Subcutaneous abdominal adipose tissue (tissue), 5 donors: ENCODE data around the gene TGFBRAP1.

ENCODE experiments used
- H3K27ac ChIP-seq: one replicate; pipeline ENCODE4 v1.7.0; 2013; ENCODE audit warnings: low read depth, mild to moderate bottlenecking, inconsistent platforms, low read length, moderate library complexity
- H3K27me3 ChIP-seq, 5 donors: one replicate each; pipeline ENCODE4 v1.7.0; 2013; ENCODE audit warnings: low read length in 5 of 5, inconsistent platforms in 1 of 5; ENCODE audit not compliant: control insufficient read depth in 5 of 5, insufficient read depth in 4 of 5
- H3K36me3 ChIP-seq, 5 donors: one replicate each; pipeline ENCODE4 v1.7.0; 2013; ENCODE audit warnings: low read length in 5 of 5; ENCODE audit not compliant: control insufficient read depth in 5 of 5, insufficient read depth in 5 of 5
- H3K4me1 ChIP-seq, 5 donors: one replicate each; pipeline ENCODE4 v1.7.0; 2013; ENCODE audit warnings: low read length in 5 of 5, mild to moderate bottlenecking in 3 of 5, moderate library complexity in 1 of 5; ENCODE audit not compliant: control insufficient read depth in 5 of 5, insufficient read depth in 5 of 5
- H3K4me3 ChIP-seq, 5 donors: one replicate each; pipeline ENCODE4 v1.7.0; 2013; ENCODE audit warnings: low read length in 5 of 5, low read depth in 1 of 5
- H3K9ac ChIP-seq, 5 donors: one replicate each; pipeline ENCODE4 v1.7.0; 2013; ENCODE audit warnings: low read length in 5 of 5, mild to moderate bottlenecking in 4 of 5, moderate library complexity in 3 of 5
- H3K9me3 ChIP-seq, 5 donors: one replicate each; pipeline ENCODE4 v1.7.0; 2013; ENCODE audit warnings: low read length in 5 of 5; ENCODE audit not compliant: control insufficient read depth in 5 of 5
- donor health status: healthy.
- donor health status: healthy.
- donor health status: healthy.
- donor health status: healthy.
- donor health status: healthy.

Gene TGFBRAP1

GRCh38 chr2:105248316-105249070, 81.0 kb downstream of the TGFBRAP1 start:
- Histone ChIP-seq H3K9me3 (no peaks in the 10 kb centered on the region), H3K27me3 (no peaks in the 10 kb centered on the region), H3K9ac (no peak overlapping the region), H3K27ac (no peak overlapping the region), H3K4me1 (peaks cover 0 to 6% (median 5%) of the 10 kb centered on the region in 5 donors), H3K36me3 (no peaks in the 10 kb centered on the region), H3K4me3 (no peak overlapping the region)

DNA sequence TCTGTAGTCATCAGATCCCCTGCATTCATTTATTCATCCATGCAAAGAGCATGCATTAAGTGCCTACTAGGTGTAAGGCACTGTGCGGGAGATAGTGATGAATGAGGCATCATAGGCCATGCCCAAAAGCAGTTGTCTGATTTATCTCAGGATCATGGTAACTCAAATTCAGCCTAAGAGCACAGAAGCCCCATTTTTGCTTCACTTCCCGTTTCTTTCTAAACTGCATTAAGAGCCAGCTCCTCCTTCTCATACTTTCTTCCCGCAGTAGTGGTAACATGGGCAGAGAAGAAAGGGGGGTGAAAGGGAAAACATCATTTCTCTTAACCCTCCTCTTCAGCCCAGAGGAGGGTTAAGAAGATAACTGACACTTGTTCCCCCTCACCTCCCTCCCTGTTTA, 85.1 kb downstream of the TGFBRAP1 start:
- H3K27ac ChIP-seq: no peak overlapping the region
- H3K36me3 ChIP-seq: no peaks in the 10 kb centered on the region
- no peak overlapping the region for H3K9ac ChIP-seq
- H3K4me1 ChIP-seq: peaks cover 0 to 6% (median 5%) of the 10 kb centered on the region in 5 donors
- H3K4me3 ChIP-seq: no peak overlapping the region
- no peaks in the 10 kb centered on the region for H3K27me3 ChIP-seq
- H3K9me3 ChIP-seq: no peaks in the 10 kb centered on the region

DNA sequence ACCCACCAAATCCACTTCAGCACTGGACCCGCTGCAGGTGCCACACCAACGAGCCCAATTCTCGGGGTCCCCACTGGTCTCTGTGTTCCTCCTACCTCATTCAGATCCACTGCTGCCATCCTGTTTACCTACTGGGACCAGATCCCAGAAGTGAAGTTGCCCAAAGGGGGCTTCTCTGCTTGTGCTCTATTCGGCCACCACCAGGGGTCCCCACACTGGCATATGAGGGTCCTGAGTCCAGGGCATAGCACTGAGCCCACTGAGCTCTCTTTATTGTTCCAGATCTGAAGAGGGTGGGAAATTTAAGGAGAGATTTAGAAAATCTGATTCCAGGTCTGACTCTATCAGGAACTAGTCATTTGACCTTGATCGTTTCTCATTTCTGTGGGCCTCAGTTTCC, 85.6 kb downstream of the TGFBRAP1 start:
- H3K9ac ChIP-seq: no peak overlapping the region
- no peaks in the 10 kb centered on the region for H3K36me3 ChIP-seq

DNA sequence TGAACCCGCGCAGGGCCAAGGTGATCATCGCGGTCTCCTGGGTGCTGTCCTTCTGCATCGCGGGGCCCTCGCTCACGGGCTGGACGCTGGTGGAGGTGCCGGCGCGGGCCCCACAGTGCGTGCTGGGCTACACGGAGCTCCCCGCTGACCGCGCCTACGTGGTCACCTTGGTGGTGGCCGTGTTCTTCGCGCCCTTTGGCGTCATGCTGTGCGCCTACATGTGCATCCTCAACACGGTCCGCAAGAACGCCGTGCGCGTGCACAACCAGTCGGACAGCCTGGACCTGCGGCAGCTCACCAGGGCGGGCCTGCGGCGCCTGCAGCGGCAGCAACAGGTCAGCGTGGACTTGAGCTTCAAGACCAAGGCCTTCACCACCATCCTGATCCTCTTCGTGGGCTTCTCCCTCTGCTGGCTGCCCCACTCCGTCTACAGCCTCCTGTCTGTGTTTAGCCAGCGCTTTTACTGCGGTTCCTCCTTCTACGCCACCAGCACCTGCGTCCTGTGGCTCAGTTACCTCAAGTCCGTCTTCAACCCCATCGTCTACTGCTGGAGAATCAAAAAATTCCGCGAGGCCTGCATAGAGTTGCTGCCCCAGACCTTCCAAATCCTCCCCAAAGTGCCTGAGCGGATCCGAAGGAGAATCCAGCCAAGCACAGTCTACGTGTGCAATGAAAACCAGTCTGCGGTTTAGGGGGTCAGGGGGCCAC, 87.1 kb downstream of the TGFBRAP1 start:
- Histone ChIP-seq H3K4me3 (no peak overlapping the region), H3K9me3 (no peaks in the 10 kb centered on the region), H3K9ac (no peak overlapping the region), H3K27me3 (no peaks in the 10 kb centered on the region), H3K4me1 (peaks cover 0 to 3% (median 0%) of the 10 kb centered on the region in 5 donors), H3K36me3 (no peaks in the 10 kb centered on the region), H3K27ac (no peak overlapping the region)

More for the DNA sequence above, 85.6 kb downstream of the TGFBRAP1 start:
- no peak overlapping the region for H3K27ac ChIP-seq
- no peaks in the 10 kb centered on the region for H3K9me3 ChIP-seq
- H3K4me1 ChIP-seq: peaks cover 0 to 6% (median 5%) of the 10 kb centered on the region in 5 donors
- no peak overlapping the region for H3K4me3 ChIP-seq
- no peaks in the 10 kb centered on the region for H3K27me3 ChIP-seq

DNA sequence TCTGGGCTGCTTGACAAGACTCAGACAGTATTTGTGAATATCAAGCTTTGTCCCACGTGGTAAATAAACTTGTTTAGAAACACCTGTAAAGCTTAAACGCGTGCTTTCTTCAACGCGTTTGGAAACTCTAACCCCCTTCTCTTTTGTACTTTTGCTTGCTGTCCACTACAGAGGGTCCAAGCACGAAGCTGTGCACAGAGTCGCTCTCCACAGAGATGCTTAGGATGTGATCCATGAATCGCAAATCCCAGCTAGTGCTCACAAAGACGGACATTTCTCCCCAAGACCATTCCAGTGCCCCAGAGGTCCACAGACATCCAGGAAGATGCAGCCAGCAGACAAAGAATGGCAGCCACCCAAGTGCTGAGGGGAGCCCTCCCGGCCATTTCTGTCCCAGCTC, 88.1 kb downstream of the TGFBRAP1 start, which contains the start of gene GPR45:
GPR45 (plus strand) TSS at position 301 of the 400 bp plus-strand sequence. CDS start 116 bp downstream, outside the sequence.
- no peak within 1 kb of the TSS for H3K27ac ChIP-seq
- H3K9me3 ChIP-seq: no peaks in the 10 kb centered on the region
- H3K27me3 ChIP-seq: peaks cover 0 to 3% (median 0%) of the 10 kb centered on the region in 5 donors
- H3K36me3 ChIP-seq: no peaks in the 10 kb centered on the region
- no peak within 1 kb of the TSS for H3K4me3 ChIP-seq
- no peak within 1 kb of the TSS for H3K9ac ChIP-seq
- H3K4me1 ChIP-seq: peaks cover 0 to 5% (median 4%) of the 10 kb centered on the region in 5 donors

DNA sequence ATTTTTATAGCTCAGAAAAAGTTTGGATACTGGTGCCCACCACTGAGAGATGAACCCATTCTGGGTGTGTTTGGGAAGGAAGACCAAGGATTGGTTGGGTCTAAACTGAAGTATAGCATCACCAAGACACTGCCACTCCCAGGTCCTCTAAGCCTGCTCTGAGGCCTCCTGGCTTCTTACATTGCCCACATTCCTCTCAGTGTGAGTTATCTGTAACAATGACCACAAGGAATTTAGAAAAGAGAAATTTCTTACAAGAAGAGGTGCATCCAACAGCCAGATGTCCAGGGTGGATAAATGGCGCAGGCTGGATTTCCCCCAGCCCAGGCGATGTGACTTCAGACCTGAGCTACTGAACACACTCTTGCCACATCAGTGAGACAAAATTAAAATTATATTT, 89.6 kb downstream of the TGFBRAP1 start:
- no peak overlapping the region for H3K4me3 ChIP-seq
- no peak overlapping the region for H3K27ac ChIP-seq
- H3K36me3 ChIP-seq: no peaks in the 10 kb centered on the region
- H3K9me3 ChIP-seq: no peaks in the 10 kb centered on the region
- H3K4me1 ChIP-seq: peaks cover 0 to 7% (median 4%) of the 10 kb centered on the region in 5 donors
- H3K27me3 ChIP-seq: peaks cover 0 to 3% (median 0%) of the 10 kb centered on the region in 5 donors
- H3K9ac ChIP-seq: no peak overlapping the region

- H3K27ac ChIP-seq: no peak overlapping the region
- no peaks in the 10 kb centered on the region for H3K36me3 ChIP-seq
- no peaks in the 10 kb centered on the region for H3K9me3 ChIP-seq
- peaks cover 0 to 7% (median 4%) of the 10 kb centered on the region in 5 donors for H3K4me1 ChIP-seq
- no peak overlapping the region for H3K9ac ChIP-seq
- no peak overlapping the region for H3K4me3 ChIP-seq
- peaks cover 0 to 3% (median 0%) of the 10 kb centered on the region in 5 donors for H3K27me3 ChIP-seq
These were observed 90.8 kb downstream of the TGFBRAP1 start for GRCh38 chr2:105238664-105239240.

GRCh38 chr2:105237045-105237765, 92.3 kb downstream of the TGFBRAP1 start:
- Histone ChIP-seq H3K9me3 (no peaks in the 10 kb centered on the region), H3K27ac (no peak overlapping the region), H3K27me3 (peaks cover 0 to 3% (median 0%) of the 10 kb centered on the region in 5 donors), H3K36me3 (no peaks in the 10 kb centered on the region), H3K9ac (no peak overlapping the region), H3K4me1 (peaks cover 0 to 7% (median 4%) of the 10 kb centered on the region in 5 donors), H3K4me3 (no peak overlapping the region)

- Histone ChIP-seq H3K4me1 (peaks cover 0 to 7% (median 4%) of the 10 kb centered on the region in 5 donors), H3K27ac (no peak overlapping the region), H3K27me3 (peaks cover 0 to 3% (median 0%) of the 10 kb centered on the region in 5 donors), H3K36me3 (no peaks in the 10 kb centered on the region), H3K9me3 (no peaks in the 10 kb centered on the region), H3K9ac (no peak overlapping the region), H3K4me3 (no peak overlapping the region)
These were observed 93.5 kb downstream of the TGFBRAP1 start for GRCh38 chr2:105236060-105236424.
